Trophoblast cell (in vitro differentiated cells and primary cell): ENCODE data around the gene LY9.

Experiments used
- DNase-seq, 2 donors: peaks; one replicate each; pipeline ENCODE4 v3.0.0-alpha.2; 2016
- H2AFZ ChIP-seq: 2 replicates; pipeline ENCODE4 v1.6.1; 2013; ENCODE audit warnings: low read length, moderate library complexity, mild to moderate bottlenecking; ENCODE audit not compliant: insufficient read depth, poor library complexity
- H2AK5ac ChIP-seq: 2 replicates; pipeline ENCODE4 v1.6.1; 2013; ENCODE audit warnings: mild to moderate bottlenecking, low read length
- H2BK120ac ChIP-seq: 2 replicates; pipeline ENCODE4 v1.6.1; 2013; ENCODE audit warnings: low read length, mild to moderate bottlenecking, moderate library complexity; ENCODE audit not compliant: insufficient read depth, poor library complexity
- H2BK12ac ChIP-seq: 2 replicates; pipeline ENCODE4 v1.6.1; 2013; ENCODE audit warnings: mild to moderate bottlenecking, low read length, moderate library complexity
- H2BK5ac ChIP-seq: 2 replicates; pipeline ENCODE4 v1.6.1; 2013; ENCODE audit warnings: low read length, low read depth, moderate library complexity, mild to moderate bottlenecking; ENCODE audit not compliant: poor library complexity
- H3K14ac ChIP-seq: 2 replicates; pipeline ENCODE4 v1.6.1; 2013; ENCODE audit warnings: mild to moderate bottlenecking, low read length
- H3K18ac ChIP-seq: 2 replicates; pipeline ENCODE4 v1.6.1; 2013; ENCODE audit warnings: mild to moderate bottlenecking, low read length
- H3K23ac ChIP-seq: 2 replicates; pipeline ENCODE4 v1.6.1; 2013; ENCODE audit warnings: low read length
- H3K27ac ChIP-seq: 2 replicates; pipeline ENCODE4 v1.5.1; 2013; ENCODE audit warnings: low read depth, mild to moderate bottlenecking, inconsistent platforms, low read length, moderate library complexity
- H3K27me3 ChIP-seq: 2 replicates; pipeline ENCODE4 v1.6.1; 2013; ENCODE audit warnings: inconsistent platforms, mild to moderate bottlenecking, low read length, moderate library complexity; ENCODE audit not compliant: insufficient read depth
- H3K36me3 ChIP-seq, 2 experiments: 1 replicate in 1 of 2; 2 replicates in 1 of 2; pipeline ENCODE4 v1.6.1; 2013; ENCODE audit warnings: low read length in 2 of 2, mild to moderate bottlenecking in 2 of 2, moderate library complexity in 1 of 2; ENCODE audit not compliant: insufficient read depth in 2 of 2, control insufficient read depth in 1 of 2
- H3K4ac ChIP-seq: 2 replicates; pipeline ENCODE4 v1.6.1; 2013; ENCODE audit warnings: low read depth, mild to moderate bottlenecking, low read length, moderate library complexity
- H3K4me1 ChIP-seq, 2 experiments: 1 replicate in 1 of 2; 2 replicates in 1 of 2; pipeline ENCODE4 v1.6.1; 2013; ENCODE audit warnings: low read length in 2 of 2, mild to moderate bottlenecking in 2 of 2, moderate library complexity in 1 of 2; ENCODE audit not compliant: insufficient read depth in 2 of 2, control insufficient read depth in 1 of 2
- H3K4me2 ChIP-seq: 2 replicates; pipeline ENCODE4 v1.6.1; 2013; ENCODE audit warnings: inconsistent platforms, mild to moderate bottlenecking, low read length, moderate library complexity
- H3K4me3 ChIP-seq: 2 replicates; pipeline ENCODE4 v1.5.1; 2013; ENCODE audit warnings: mild to moderate bottlenecking, low read depth, low read length, inconsistent platforms
- H3K79me1 ChIP-seq: one replicate; pipeline ENCODE4 v1.6.1; 2013; ENCODE audit warnings: low read length
- H3K79me2 ChIP-seq: 2 replicates; pipeline ENCODE4 v1.6.1; 2013; ENCODE audit warnings: low read length, mild to moderate bottlenecking; ENCODE audit not compliant: control insufficient read depth, insufficient read depth, poor library complexity
- H3K9ac ChIP-seq: 2 replicates; pipeline ENCODE4 v1.6.1; 2013; ENCODE audit warnings: mild to moderate bottlenecking, low read length
- H3K9me3 ChIP-seq: 2 replicates; pipeline ENCODE4 v1.6.1; 2013; ENCODE audit warnings: low read depth, mild to moderate bottlenecking, control low read depth, inconsistent platforms, low read length; ENCODE audit not compliant: insufficient read depth
- H4K12ac ChIP-seq: 2 replicates; pipeline ENCODE4 v1.6.1; 2013; ENCODE audit warnings: low read depth, mild to moderate bottlenecking, low read length, moderate library complexity
- H4K8ac ChIP-seq: 2 replicates; pipeline ENCODE4 v1.6.1; 2013; ENCODE audit warnings: low read depth, mild to moderate bottlenecking, low read length, moderate library complexity
- H4K91ac ChIP-seq: one replicate; pipeline ENCODE4 v1.6.1; 2013; ENCODE audit warnings: low read depth, mild to moderate bottlenecking, low read length, moderate library complexity
- WGBS: extraction: QIAGEN DNeasy Blood & Tissue Kit; methylation state at CpG from one replicate; pipeline ENCODE4 v1.1.7; 2013; ENCODE audit warnings: missing lambda C conversion rate; ENCODE audit not compliant: insufficient read length, insufficient coverage; ENCODE audit errors: extremely low coverage; 5-methylcytosine and 5-hydroxymethylcytosine counted together

Gene LY9

DNA sequence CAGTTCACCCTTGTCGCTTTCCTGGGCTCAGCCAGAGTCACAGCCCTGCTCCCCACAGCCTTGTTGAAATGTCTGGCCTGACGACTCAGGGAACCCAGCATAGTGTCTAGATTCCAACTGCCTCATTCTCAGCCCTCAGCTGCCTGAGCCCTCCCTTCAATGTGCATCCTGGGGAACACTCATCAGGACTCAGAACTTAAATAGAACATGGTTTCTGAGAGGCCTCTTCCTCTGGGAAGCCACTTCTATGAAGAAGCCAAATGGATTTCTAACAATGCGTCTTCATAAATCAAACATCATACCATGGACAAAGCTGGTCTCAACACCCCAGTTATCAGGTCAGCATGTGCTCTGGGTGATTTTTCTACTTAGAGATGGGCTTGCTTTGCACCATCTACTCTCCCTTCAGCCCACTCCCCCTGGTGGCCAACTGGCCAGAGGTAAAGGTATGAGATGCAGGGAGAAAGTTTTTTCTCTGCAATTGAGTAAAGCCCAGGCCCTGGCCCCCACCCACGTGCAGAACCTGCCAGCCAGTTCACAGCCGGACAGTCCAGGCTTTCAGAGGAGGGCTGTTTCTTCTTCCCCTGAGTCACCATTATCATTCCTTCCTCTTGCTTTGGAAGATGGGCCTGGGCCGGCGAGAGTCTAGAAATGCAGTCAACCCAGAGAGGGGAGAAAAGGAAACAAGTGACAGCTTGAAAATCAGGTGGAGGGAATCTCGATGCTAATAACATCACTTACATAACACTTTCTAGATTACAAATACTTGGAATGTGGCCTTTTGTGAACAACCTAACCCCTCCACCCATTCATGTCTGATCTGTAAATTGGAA, 34.6 kb downstream of the LY9 start:
- no peaks in the 10 kb centered on the region for H3K27me3 ChIP-seq

GRCh38 chr1:160834945-160835565, 39.1 kb downstream of the LY9 start:
- Histone ChIP-seq H3K9ac (no peak overlapping the region), H3K4ac (no peak overlapping the region), H3K36me3 (no peaks in the 10 kb centered on the region), H3K18ac (no peak overlapping the region), H3K79me2 (no peaks in the 10 kb centered on the region), H3K27me3 (no peaks in the 10 kb centered on the region), H3K4me3 (no peak overlapping the region), H3K4me2 (no peak overlapping the region), H4K91ac (no peak overlapping the region), H2AFZ (no peak overlapping the region), H3K9me3 (no peaks in the 10 kb centered on the region), H2AK5ac (no peak overlapping the region), H3K4me1 (no peaks in the 10 kb centered on the region), H3K27ac (no peak overlapping the region), H4K8ac (no peak overlapping the region), H3K23ac (no peak overlapping the region), H4K12ac (no peak overlapping the region), H2BK5ac (no peak overlapping the region), H2BK120ac (no peak overlapping the region), H3K14ac (no peak overlapping the region), H3K79me1 (no peaks in the 10 kb centered on the region), H2BK12ac (no peak overlapping the region)
- WGBS: no CpG with 5 or more reads among the region's 3 CpGs
- peak in 1 of 2 donors; percentile 75 for DNase-seq

More for the DNA sequence above, 34.6 kb downstream of the LY9 start:
- no peaks in the 10 kb centered on the region for H3K9me3 ChIP-seq
- no peak overlapping the region for H3K4me3 ChIP-seq
- peak; percentile 71 to 87 for DNase-seq
- H3K79me1 ChIP-seq: no peaks in the 10 kb centered on the region
- H3K4ac ChIP-seq: no peak overlapping the region
- H2AFZ ChIP-seq: no peak overlapping the region
- no peak overlapping the region for H3K18ac ChIP-seq
- H3K27ac ChIP-seq: no peak overlapping the region
- no peaks in the 10 kb centered on the region for H3K79me2 ChIP-seq
- H2AK5ac ChIP-seq: no peak overlapping the region
- H3K36me3 ChIP-seq: no peaks in the 10 kb centered on the region
- no CpG with 5 or more reads among the region's 8 CpGs for WGBS
- H2BK120ac ChIP-seq: no peak overlapping the region
- H3K23ac ChIP-seq: no peak overlapping the region
- H3K9ac ChIP-seq: no peak overlapping the region
- no peak overlapping the region for H4K91ac ChIP-seq
- H2BK12ac ChIP-seq: no peak overlapping the region
- H3K14ac ChIP-seq: no peak overlapping the region
- no peak overlapping the region for H4K8ac ChIP-seq
- H3K4me2 ChIP-seq: no peak overlapping the region
- H4K12ac ChIP-seq: no peak overlapping the region
- H3K4me1 ChIP-seq: no peaks in the 10 kb centered on the region
- H2BK5ac ChIP-seq: no peak overlapping the region

DNA sequence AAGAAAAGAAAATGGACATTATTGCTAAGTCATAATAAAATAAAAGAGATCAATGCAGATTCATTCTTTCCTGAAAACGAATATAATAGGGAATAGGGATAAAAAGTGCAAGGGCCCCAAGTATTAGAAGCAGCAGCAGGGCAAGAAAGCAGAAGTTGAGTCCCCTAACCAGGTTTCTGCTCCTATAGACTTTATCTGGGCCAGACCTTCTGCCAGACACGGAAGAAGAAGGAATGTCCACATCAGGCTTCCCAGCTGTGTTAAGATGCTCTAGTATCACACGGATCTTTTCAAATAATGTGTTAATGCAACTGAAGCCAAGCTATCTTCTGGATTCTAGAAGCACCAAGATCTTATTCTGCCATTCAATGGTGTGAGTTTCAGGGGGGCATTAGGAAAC, 39.8 kb downstream of the LY9 start:
- Histone ChIP-seq H3K4me2 (no peak overlapping the region), H3K4ac (no peak overlapping the region), H3K23ac (no peak overlapping the region), H3K79me2 (no peaks in the 10 kb centered on the region), H3K79me1 (no peaks in the 10 kb centered on the region), H3K4me3 (no peak overlapping the region), H3K4me1 (no peaks in the 10 kb centered on the region), H4K8ac (no peak overlapping the region), H3K9me3 (no peaks in the 10 kb centered on the region), H3K27me3 (no peaks in the 10 kb centered on the region), H3K9ac (no peak overlapping the region), H2BK120ac (no peak overlapping the region), H3K36me3 (no peaks in the 10 kb centered on the region), H4K12ac (no peak overlapping the region), H3K14ac (no peak overlapping the region), H3K18ac (no peak overlapping the region), H2AFZ (no peak overlapping the region), H2BK12ac (no peak overlapping the region), H3K27ac (no peak overlapping the region), H4K91ac (no peak overlapping the region), H2AK5ac (no peak overlapping the region), H2BK5ac (no peak overlapping the region)
- no CpG with 5 or more reads among the region's 3 CpGs for WGBS
- DNase-seq: no peak

- no peak overlapping the region for H4K8ac ChIP-seq
- no CpG with 5 or more reads among the region's 3 CpGs for WGBS
These were observed 40.6 kb downstream of the LY9 start for GRCh38 chr1:160836561-160836960.

More at GRCh38 chr1:160836561-160836960, 40.6 kb downstream of the LY9 start:
- H3K79me1 ChIP-seq: no peaks in the 10 kb centered on the region
- no peak overlapping the region for H2AFZ ChIP-seq
- H3K9ac ChIP-seq: no peak overlapping the region
- no peak overlapping the region for H4K91ac ChIP-seq
- no peak for DNase-seq
- no peak overlapping the region for H2BK5ac ChIP-seq
- H3K14ac ChIP-seq: no peak overlapping the region
- no peak overlapping the region for H3K4me3 ChIP-seq
- no peaks in the 10 kb centered on the region for H3K4me1 ChIP-seq
- no peak overlapping the region for H3K4me2 ChIP-seq
- no peaks in the 10 kb centered on the region for H3K9me3 ChIP-seq
- H2BK12ac ChIP-seq: no peak overlapping the region
- H3K23ac ChIP-seq: no peak overlapping the region
- H3K79me2 ChIP-seq: no peaks in the 10 kb centered on the region
- H3K27me3 ChIP-seq: no peaks in the 10 kb centered on the region
- no peak overlapping the region for H2BK120ac ChIP-seq
- no peak overlapping the region for H3K18ac ChIP-seq
- no peak overlapping the region for H3K27ac ChIP-seq
- no peak overlapping the region for H4K12ac ChIP-seq
- no peaks in the 10 kb centered on the region for H3K36me3 ChIP-seq
- no peak overlapping the region for H3K4ac ChIP-seq
- no peak overlapping the region for H2AK5ac ChIP-seq
